CD14-positive monocyte (primary cell): ENCODE data around the gene EYS. TPM values are rescaled to one million over a fixed set of nuclear protein-coding genes. Genes with fewer than 3 reads are reported as not detected.
A peak's percentile ranks its signal among the peaks of the same experiment; 100 is the strongest.

Source experiments
- DNase-seq, 3 donors: peaks; one replicate each; pipeline ENCODE4 v3.0.0-alpha.2; 2011 to 2022
- H2AFZ ChIP-seq: 2 replicates; pipeline ENCODE4 v1.6.0; 2012; ENCODE audit warnings: mild to moderate bottlenecking, low read depth, low read length, inconsistent platforms; ENCODE audit not compliant: insufficient read depth, poor library complexity, severe bottlenecking
- H3K27ac ChIP-seq, 2 donors: 1 replicate in 1 of 2; 2 replicates in 1 of 2; pipeline ENCODE4 v1.5.1; 2012 to 2013; ENCODE audit warnings: low read length in 2 of 2, control low read depth in 1 of 2, inconsistent platforms in 1 of 2, low read depth in 1 of 2, mild to moderate bottlenecking in 1 of 2
- H3K27me3 ChIP-seq, 2 donors: one replicate each; pipeline versions ENCODE4 v1.6.0 to v1.6.1; 2011 to 2013; ENCODE audit warnings: low read length in 2 of 2; ENCODE audit not compliant: control insufficient read depth in 2 of 2, insufficient read depth in 2 of 2
- H3K36me3 ChIP-seq, 2 donors: replicated peaks in 1 of 2; 1 replicate in 1 of 2; 2 replicates in 1 of 2; pipeline versions ENCODE4 v1.5.1 to v1.6.1; 2012 to 2013; ENCODE audit warnings: low read length in 2 of 2, control low read depth in 1 of 2, inconsistent platforms in 1 of 2, mild to moderate bottlenecking in 1 of 2; ENCODE audit not compliant: insufficient read depth in 2 of 2, control insufficient read depth in 1 of 2
- H3K4me1 ChIP-seq, 2 donors: 1 replicate in 1 of 2; 2 replicates in 1 of 2; pipeline versions ENCODE4 v1.5.1 to v1.6.1; 2012 to 2013; ENCODE audit warnings: low read length in 2 of 2, control low read depth in 1 of 2, inconsistent platforms in 1 of 2, mild to moderate bottlenecking in 1 of 2, moderate library complexity in 1 of 2; ENCODE audit not compliant: insufficient read depth in 2 of 2, control insufficient read depth in 1 of 2
- H3K4me2 ChIP-seq: replicated peaks from 2 replicates; pipeline ENCODE3; 2012; ENCODE audit warnings: low read length, moderate library complexity, mild to moderate bottlenecking; ENCODE audit not compliant: poor library complexity, severe bottlenecking; ENCODE audit errors: extremely low read depth
- H3K4me3 ChIP-seq, 3 experiments: fragments of 200-600 bp in 1 of 3; sonication (generic) in 1 of 3; replicated peaks in 1 of 3; 1 replicate in 2 of 3; 2 replicates in 1 of 3; pipeline ENCODE4 v1.5.1; 2011 to 2013; ENCODE audit warnings: low read length in 3 of 3, mild to moderate bottlenecking in 3 of 3, control low read depth in 2 of 3, low read depth in 2 of 3, inconsistent platforms in 1 of 3, moderate library complexity in 1 of 3
- H3K79me2 ChIP-seq: 2 replicates; pipeline ENCODE4 v1.6.0; 2012; ENCODE audit warnings: mild to moderate bottlenecking, control low read depth, inconsistent platforms, low read length, moderate library complexity; ENCODE audit not compliant: insufficient read depth
- H3K9ac ChIP-seq: 2 replicates; pipeline ENCODE4 v1.6.0; 2017; ENCODE audit warnings: low read length, mild to moderate bottlenecking; ENCODE audit not compliant: insufficient read depth, poor library complexity, severe bottlenecking
- H3K9me3 ChIP-seq, 2 donors: replicated peaks in 1 of 2; 1 replicate in 1 of 2; 2 replicates in 1 of 2; pipeline versions ENCODE4 v1.5.1 to v1.6.1; 2012 to 2013; ENCODE audit warnings: low read length in 2 of 2, control low read depth in 1 of 2; ENCODE audit not compliant: control insufficient read depth in 1 of 2, insufficient read depth in 1 of 2
- H4K20me1 ChIP-seq: 2 replicates; pipeline ENCODE4 v1.6.0; 2012; ENCODE audit warnings: mild to moderate bottlenecking, low read length, control low read depth, moderate library complexity; ENCODE audit not compliant: insufficient read depth
- H3K27ac Mint-ChIP-seq, 7 donors: one replicate each; pipeline ENCODE4 v1.8.0; 2020; ENCODE audit warnings: mild to moderate bottlenecking in 7 of 7, mixed read lengths in 7 of 7, moderate library complexity in 6 of 7, inconsistent platforms in 2 of 7
- H3K27me3 Mint-ChIP-seq, 3 donors: one replicate each; pipeline ENCODE4 v1.8.0; 2021 to 2022; ENCODE audit warnings: low read depth in 3 of 3, mild to moderate bottlenecking in 3 of 3, mixed read lengths in 3 of 3, moderate library complexity in 3 of 3, inconsistent platforms in 1 of 3
- H3K36me3 Mint-ChIP-seq, 2 donors: one replicate each; pipeline ENCODE4 v1.8.0; 2020; ENCODE audit warnings: mixed read lengths in 2 of 2, inconsistent platforms in 1 of 2, mild to moderate bottlenecking in 1 of 2
- H3K4me1 Mint-ChIP-seq: one replicate; pipeline ENCODE4 v1.8.0; 2020; ENCODE audit warnings: mild to moderate bottlenecking, mixed read lengths
- H3K4me3 Mint-ChIP-seq, 2 donors: one replicate each; pipeline ENCODE4 v1.8.0; 2020; ENCODE audit warnings: mild to moderate bottlenecking in 2 of 2, mixed read lengths in 2 of 2, moderate library complexity in 1 of 2
- H3K9me3 Mint-ChIP-seq, 7 donors: one replicate each; pipeline ENCODE4 v1.8.0; 2020 to 2022; ENCODE audit warnings: mixed read lengths in 7 of 7, mild to moderate bottlenecking in 6 of 7, moderate library complexity in 6 of 7, inconsistent platforms in 2 of 7
- CTCF ChIP-seq: fragments of 200-600 bp; IDR thresholded peaks from one replicate; pipeline ENCODE4 v1.8.0; 2022; ENCODE audit warnings: antibody characterized with exemption, mild to moderate bottlenecking
- WGBS: methylation state at CpG from one replicate; pipeline ENCODE4 v1.1.5; 2013; ENCODE audit warnings: missing lambda C conversion rate; ENCODE audit not compliant: insufficient coverage; 5-methylcytosine and 5-hydroxymethylcytosine counted together
- intact Hi-C, 2 donors: fragments of 100-400 bp; cut with micrococcal nuclease; formaldehyde crosslinking; loops; one replicate each; pipeline versions ENCODE4 v1.15.0 to v1.15.1; 2023
- polyA plus RNA-seq, 3 donors: library from polyadenylated mRNA; depleted of rRNA in 1 of 3; unstranded in 2 of 3; stranded (reverse) in 1 of 3; fragments of 300-500 nt in 2 of 3; fragments of >200 nt in 1 of 3; fragmentation: Illumina TruSeq in 2 of 3; gene quantifications; 1 replicate in 2 of 3; 2 replicates in 1 of 3; pipeline ENCODE4 v1.2.3, GENCODE V29; 2012 to 2021

Gene EYS
- polyA plus RNA-seq, 3 donors = 0.01 to 0.03 TPM; not detected in 1

GRCh38 chr6:63673692-63674091 lies 2033.3 kb downstream of the EYS start:
- no CpG with 5 or more reads among the region's 2 CpGs for WGBS
- no peak for DNase-seq
- Histone ChIP-seq H3K79me2 (peaks cover 97% of the 10 kb centered on the region), H3K4me2 (no peak overlapping the region), H3K27me3 (no peaks in the 10 kb centered on the region), H3K9ac (no peak overlapping the region), H3K36me3 (peaks cover 0 to 14% of the 10 kb centered on the region in 2 donors), H3K4me1 (no peaks in the 10 kb centered on the region), H3K27ac (no peak overlapping the region), H2AFZ (no peak overlapping the region), H3K4me3 (no peak overlapping the region), H4K20me1 (peaks cover 100% of the 10 kb centered on the region), H3K9me3 (no peaks in the 10 kb centered on the region)
- intact Hi-C loops = no loop called here
- H3K4me3 Mint-ChIP-seq = no peak overlapping the region
- peaks cover 9% of the 10 kb centered on the region for H3K4me1 Mint-ChIP-seq
- H3K27me3 Mint-ChIP-seq = no peaks in the 10 kb centered on the region
- no peak for TF ChIP-seq CTCF
- H3K36me3 Mint-ChIP-seq = peaks cover 3 to 6% of the 10 kb centered on the region in 2 donors
- H3K9me3 Mint-ChIP-seq = no peaks in the 10 kb centered on the region
- H3K27ac Mint-ChIP-seq = peak overlapping the region in 2 of 7 donors; percentile 0 to 29

- Mint-ChIP-seq H3K9me3 (no peaks in the 10 kb centered on the region), H3K27me3 (no peaks in the 10 kb centered on the region), H3K36me3 (peaks cover 3 to 7% of the 10 kb centered on the region in 2 donors), H3K27ac (peak overlapping the region in 2 of 7 donors; percentile 11 to 72), H3K4me3 (no peak overlapping the region), H3K4me1 (peaks cover 8% of the 10 kb centered on the region)
- 86% methylated on average over 1 of the region's 3 CpGs for WGBS
- Histone ChIP-seq H3K4me2 (no peak overlapping the region), H3K4me1 (no peaks in the 10 kb centered on the region), H4K20me1 (peaks cover 100% of the 10 kb centered on the region), H3K36me3 (peaks cover 0 to 14% of the 10 kb centered on the region in 2 donors), H2AFZ (no peak overlapping the region), H3K27me3 (no peaks in the 10 kb centered on the region), H3K27ac (peak overlapping the region in 1 of 2 donors; percentile 60), H3K9ac (no peak overlapping the region), H3K4me3 (no peak overlapping the region), H3K79me2 (peaks cover 99% of the 10 kb centered on the region), H3K9me3 (no peaks in the 10 kb centered on the region)
- no peak for DNase-seq
- intact Hi-C loops = no loop called here
- TF ChIP-seq CTCF = no peak
Measured at GRCh38 chr6:63672582-63673129, 2034.4 kb downstream of the EYS start.
